ENCODE results near the gene CTXN3. TPM values are rescaled to one million over a fixed set of nuclear protein-coding genes. Genes with fewer than 3 reads are reported as not detected.

The CTXN3 gene
- not detected in 2 replicates for total RNA-seq

DNA sequence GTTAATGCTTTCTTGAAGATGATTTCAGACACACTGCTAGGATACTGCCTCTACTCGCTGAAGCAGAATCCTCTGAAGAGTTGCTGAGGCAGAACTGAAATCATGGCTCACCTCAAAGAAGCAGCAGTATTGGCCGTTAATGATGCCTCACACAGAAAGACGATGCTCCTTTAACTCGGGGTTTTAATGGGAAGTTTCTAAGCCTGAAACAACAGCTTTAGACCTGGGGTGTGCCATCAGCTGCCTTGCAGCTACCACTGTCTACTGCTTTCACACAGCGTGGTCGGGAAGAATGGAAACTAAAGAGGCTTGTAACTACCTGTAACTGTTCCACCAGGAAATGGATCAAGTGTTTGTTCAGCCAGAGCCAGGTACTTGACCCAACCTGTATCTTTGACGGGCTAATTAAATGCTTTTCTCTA lies at the start of gene CTXN3:
TSS of gene CTXN3 (plus strand) at position 65 of the 422 bp plus-strand sequence. CDS start 8,440 bp downstream, outside the sequence.

DNA sequence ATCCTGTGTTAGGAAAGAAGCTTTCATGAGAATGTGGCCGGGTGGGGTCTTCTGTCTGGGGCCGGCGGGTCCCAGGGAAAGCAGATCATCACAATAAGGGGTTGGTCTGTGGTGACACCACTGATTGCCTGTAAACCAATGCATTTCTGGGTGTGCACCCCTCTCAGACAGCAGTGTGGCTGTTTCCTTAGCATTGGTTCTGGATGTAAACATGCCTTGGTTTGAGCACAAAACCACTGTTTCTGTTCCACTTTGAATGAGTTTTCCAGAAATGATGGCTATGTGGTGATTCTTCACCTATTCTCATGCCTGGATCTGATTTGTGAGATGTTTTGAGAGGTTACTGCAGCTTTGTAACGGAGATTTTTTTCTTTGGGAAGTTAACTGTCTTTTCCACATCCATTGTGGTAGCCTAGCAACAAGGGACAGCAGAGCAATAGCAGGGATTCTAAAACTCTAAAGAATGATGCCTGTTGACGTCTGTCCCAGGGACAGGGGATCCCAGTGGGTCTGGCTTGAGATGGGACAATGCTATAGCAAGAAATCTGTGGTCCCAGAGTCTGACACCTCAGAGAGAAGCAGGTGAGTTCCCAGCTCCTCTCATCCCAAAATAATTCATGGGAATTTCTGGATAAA lies 54.2 kb downstream of the CTXN3 start, which contains the start of gene CCDC192:
TSS of gene CCDC192 (plus strand) at position 466 of the 636 bp plus-strand sequence. CDS start at position 521, 55 bp downstream.

Other genes starting within 250 kb of the CTXN3 start
- gene PRRC1, start 131.4 kb upstream of the CTXN3 start, total RNA-seq, result 90.6 and 95.8 TPM in 2 replicates
- gene CCDC192, start 54.3 kb downstream of the CTXN3 start, total RNA-seq, result 0.39 TPM in 1 of 2 replicates, not detected in the other

Data from placental epithelial cell (primary cell).